ENCODE data around the gene TCTN3. TPM values are rescaled to one million over a fixed set of nuclear protein-coding genes. Genes with fewer than 3 reads are reported as not detected.

TCTN3 gene
- total and polyA plus RNA-seq, 2 of the 13 experiments (the other 11 are each of a cell fraction or from before 2014, with no cell fraction given): 53.3 to 60.0 TPM

- TF ChIP-seq ZFP36L1 (CRISPR knock-in tag; IDR thresholded peaks at IDR 0.05) (peak; percentile 82; the same call in 1 of the 2 replicates), NCOA5 (CRISPR knock-in tag; IDR thresholded peaks at IDR 0.05) (no peak), ZNF776 (CRISPR knock-in tag; IDR thresholded peaks at IDR 0.05) (peak; percentile 76; the same call in 1 of the 2 replicates), TP53 (CRISPR knock-in tag; conservative IDR thresholded peaks at IDR 0.05) (peak; percentile 71; the same call in 1 of the 2 replicates), ARNTL (CRISPR knock-in tag; IDR thresholded peaks at IDR 0.05) (peak; percentile 96), AGO2 (optimal IDR thresholded peaks at IDR 0.05; ENCODE audit: low read depth, low read length) (peak; percentile 90), CENPT (CRISPR knock-in tag; IDR thresholded peaks at IDR 0.05; ENCODE audit: low read depth) (no peak), MED13 (CRISPR knock-in tag; IDR thresholded peaks at IDR 0.05) (peak; percentile 49; the same call in 1 of the 2 replicates), KLF12 (CRISPR knock-in tag; IDR thresholded peaks at IDR 0.05; ENCODE audit: borderline replicate concordance) (peak; percentile 74; the same call in 1 of the 2 replicates), THAP8 (CRISPR knock-in tag; IDR thresholded peaks at IDR 0.05; ENCODE audit: borderline replicate concordance) (no peak), GFI1 (CRISPR knock-in tag; IDR thresholded peaks at IDR 0.05; ENCODE audit: borderline replicate concordance) (peak; percentile 51; the same call in 1 of the 2 replicates), ZNF501 (CRISPR knock-in tag; IDR thresholded peaks at IDR 0.05) (peak; percentile 88), DNMT1 (CRISPR knock-in tag; IDR thresholded peaks at IDR 0.05) (peak; percentile 95), ZNF350 (CRISPR knock-in tag; IDR thresholded peaks at IDR 0.05; ENCODE audit: borderline replicate concordance, low read depth) (peak; percentile 53; the same call in 1 of the 2 replicates), GLI4 (CRISPR knock-in tag; IDR thresholded peaks at IDR 0.05; ENCODE audit: borderline replicate concordance) (peak; percentile 90; the same call in 1 of the 2 replicates), JUND (CRISPR knock-in tag; IDR thresholded peaks at IDR 0.05) (no peak; the same call in 1 of the 2 replicates), SRSF4 (IDR thresholded peaks at IDR 0.05; ENCODE audit: low read depth, low read length, poor library complexity, severe bottlenecking) (no peak), GMEB2 (CRISPR knock-in tag; IDR thresholded peaks at IDR 0.05; ENCODE audit: low read depth) (peak; percentile 78), NBN (conservative IDR thresholded peaks at IDR 0.05) (no peak), GTF2F1 (IDR thresholded peaks at IDR 0.05; ENCODE audit: low read length) (no peak), ZNF143 (CRISPR knock-in tag; IDR thresholded peaks at IDR 0.05) (no peak), GATAD2A (CRISPR knock-in tag; IDR thresholded peaks at IDR 0.05) (peak; percentile 66), KDM1A (CRISPR knock-in tag; IDR thresholded peaks at IDR 0.05) (no peak), PLRG1 (conservative IDR thresholded peaks at IDR 0.05) (no peak), ZNF274 (CRISPR knock-in tag; IDR thresholded peaks at IDR 0.05) (peak; percentile 37; the same call in 1 of the 2 replicates), CC2D1A (CRISPR knock-in tag; IDR thresholded peaks at IDR 0.05) (no peak), GABPA (IDR thresholded peaks at IDR 0.05; ENCODE audit: low read depth, low read length) (no peak), GABPA (CRISPR knock-in tag; IDR thresholded peaks at IDR 0.05; ENCODE audit: low read depth) (peak; percentile 45), SALL1 (CRISPR knock-in tag; IDR thresholded peaks at IDR 0.05) (peak; percentile 78)
Measured at GRCh38 chr10:95656291-95657164, 37.2 kb downstream of the TCTN3 start, which contains the start of gene ALDH18A1 (continued).

Data from HepG2 (cell line).